Measurements from ENCODE around the gene DDX41. TPM values are rescaled to one million over a fixed set of nuclear protein-coding genes. Genes with fewer than 3 reads are reported as not detected.

DDX41 gene
- total and polyA plus RNA-seq, 2 donors (not counting 3 experiments of a cell fraction or from before 2014, with no cell fraction given), result 103 to 118 TPM

DNA sequence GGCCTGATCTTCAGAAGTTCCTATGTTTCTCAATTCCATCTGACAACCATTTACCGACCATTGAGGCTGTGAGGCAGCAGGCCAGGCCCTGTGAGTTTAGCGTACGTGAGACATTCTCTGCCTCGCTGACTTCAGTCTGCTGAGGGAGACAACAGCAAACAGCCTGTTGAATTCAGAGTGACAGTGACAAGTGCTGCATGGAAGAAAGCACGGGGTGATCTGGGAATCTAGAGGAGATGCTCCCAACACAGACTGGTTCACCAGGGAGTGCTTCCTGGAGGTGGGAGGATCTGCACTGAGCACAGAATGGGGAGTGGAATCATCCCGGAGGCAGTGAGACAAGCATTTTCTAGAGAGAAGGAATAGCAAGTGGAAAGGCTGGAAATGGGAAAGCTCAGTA lies 10.0 kb upstream of the DDX41 start:
- Histone ChIP-seq H3K27me3 (ENCODE audit: control insufficient read depth in 2 of 2, insufficient read depth in 2 of 2, low read length in 2 of 2) (no peaks in the 10 kb centered on the region), H4K20me1 (replicated peaks; ENCODE audit: control insufficient read depth, extremely low read depth, insufficient read depth, low read length) (no peaks in the 10 kb centered on the region), H3K9ac (replicated peaks; ENCODE audit: extremely low read depth, insufficient read depth, low read length) (no peak overlapping the region), H3K4me3 (replicated peaks in 1 of 3; ENCODE audit: insufficient read depth in 1 of 3, low read depth in 1 of 3, low read length in 3 of 3) (no peak overlapping the region), H3K36me3 (ENCODE audit: control insufficient read depth in 2 of 2, extremely low read depth in 1 of 2, insufficient read depth in 2 of 2, low read length in 2 of 2) (peaks cover 15 to 66% of the 10 kb centered on the region in 2 experiments), H3K9me1 (replicated peaks; ENCODE audit: control insufficient read depth, extremely low read depth, insufficient read depth, low read length) (no peaks in the 10 kb centered on the region), H3K4me2 (ENCODE audit: insufficient read depth, low read length) (no peak overlapping the region), H3K79me2 (ENCODE audit: control insufficient read depth, insufficient read depth, low read length) (no peaks in the 10 kb centered on the region), H3K4me1 (ENCODE audit: control insufficient read depth, extremely low read depth, insufficient read depth, low read length) (no peaks in the 10 kb centered on the region), H3K27ac (ENCODE audit: insufficient read depth, low read depth, low read length) (no peak overlapping the region), H3K9me3 (replicated peaks; ENCODE audit: control insufficient read depth, insufficient read depth, low read length) (no peaks in the 10 kb centered on the region), H2AFZ (ENCODE audit: low read depth, low read length) (no peak overlapping the region)
- FAIRE-seq, result no peak
- BruUV-seq (replicated peaks), result no TSS peak
- ChIA-PET POLR2A (no interaction called here), CTCF (no interaction called here)
- intact Hi-C loops (cut with micrococcal nuclease), result no loop called here
- TF ChIP-seq MYC (IDR thresholded peaks at IDR 0.05; ENCODE audit: low read depth, low read length), result no peak
- TF ChIP-seq POLR2AphosphoS5 (IDR thresholded peaks at IDR 0.05; ENCODE audit: insufficient read depth, low read depth, low read length), result no peak
- no peak for TF ChIP-seq GATA2 (IDR thresholded peaks at IDR 0.05; ENCODE audit: insufficient read depth, insufficient read length, low read depth, low read length)
- TF ChIP-seq POLR2A (IDR thresholded peaks at IDR 0.05; ENCODE audit: low read depth, low read length), result no peak
- TF ChIP-seq, protein P1, sequence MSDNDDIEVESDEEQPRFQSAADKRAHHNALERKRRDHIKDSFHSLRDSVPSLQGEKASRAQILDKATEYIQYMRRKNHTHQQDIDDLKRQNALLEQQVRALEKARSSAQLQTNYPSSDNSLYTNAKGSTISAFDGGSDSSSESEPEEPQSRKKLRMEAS (IDR thresholded peaks at IDR 0.05; ENCODE audit: insufficient read depth, insufficient read length), result no peak
- no peak for TF ChIP-seq JUN (IDR thresholded peaks at IDR 0.05; ENCODE audit: borderline replicate concordance, insufficient read depth, insufficient read length, low read depth)
- TF ChIP-seq, protein P2, sequence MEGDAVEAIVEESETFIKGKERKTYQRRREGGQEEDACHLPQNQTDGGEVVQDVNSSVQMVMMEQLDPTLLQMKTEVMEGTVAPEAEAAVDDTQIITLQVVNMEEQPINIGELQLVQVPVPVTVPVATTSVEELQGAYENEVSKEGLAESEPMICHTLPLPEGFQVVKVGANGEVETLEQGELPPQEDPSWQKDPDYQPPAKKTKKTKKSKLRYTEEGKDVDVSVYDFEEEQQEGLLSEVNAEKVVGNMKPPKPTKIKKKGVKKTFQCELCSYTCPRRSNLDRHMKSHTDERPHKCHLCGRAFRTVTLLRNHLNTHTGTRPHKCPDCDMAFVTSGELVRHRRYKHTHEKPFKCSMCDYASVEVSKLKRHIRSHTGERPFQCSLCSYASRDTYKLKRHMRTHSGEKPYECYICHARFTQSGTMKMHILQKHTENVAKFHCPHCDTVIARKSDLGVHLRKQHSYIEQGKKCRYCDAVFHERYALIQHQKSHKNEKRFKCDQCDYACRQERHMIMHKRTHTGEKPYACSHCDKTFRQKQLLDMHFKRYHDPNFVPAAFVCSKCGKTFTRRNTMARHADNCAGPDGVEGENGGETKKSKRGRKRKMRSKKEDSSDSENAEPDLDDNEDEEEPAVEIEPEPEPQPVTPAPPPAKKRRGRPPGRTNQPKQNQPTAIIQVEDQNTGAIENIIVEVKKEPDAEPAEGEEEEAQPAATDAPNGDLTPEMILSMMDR (IDR thresholded peaks at IDR 0.05; ENCODE audit: extremely low read depth in 1 of 2, insufficient read depth in 1 of 2, low read depth in 1 of 2, low read length in 2 of 2), result no peak
- TF ChIP-seq EZH2 (IDR thresholded peaks at IDR 0.05; ENCODE audit: borderline replicate concordance, low read depth, low read length, severe bottlenecking), result no peak
- no peak for TF ChIP-seq FOS (IDR thresholded peaks at IDR 0.05; ENCODE audit: borderline replicate concordance, insufficient read depth, low read length)
- DNase-seq (ENCODE audit: low read depth, low spot score), result no peak
- dilution Hi-C loops (cut with MboI; ENCODE audit: extremely low pct_ligation_motif_present, low sequenced_read_pairs), result no loop called here

Measured in endothelial cell of umbilical vein (primary cell).